Vagina (tissue), 2 donors: Measurements from ENCODE around the gene ACOXL.

Experiments
- CTCF ChIP-seq, 3 experiments: fragments of 450-650 bp in 2 of 3; fragments of 200-600 bp in 1 of 3; sonication (generic) in 1 of 3; IDR thresholded peaks; one replicate each; pipeline ENCODE4 v1.5.1; 2017 to 2019; ENCODE audit warnings: antibody characterized with exemption in 3 of 3, mild to moderate bottlenecking in 2 of 3, moderate library complexity in 2 of 3
- POLR2A ChIP-seq, 2 donors: fragments of 450-650 bp; IDR thresholded peaks; one replicate each; pipeline ENCODE4 v1.6.1; 2017; ENCODE audit warnings: antibody characterized with exemption in 2 of 2, mild to moderate bottlenecking in 2 of 2, moderate library complexity in 2 of 2
- POLR2AphosphoS5 ChIP-seq, 2 donors: sonication (generic); formaldehyde crosslinking; IDR thresholded peaks; one replicate each; pipeline ENCODE4 v1.9.0; 2017; ENCODE audit warnings: antibody characterized with exemption in 2 of 2, mild to moderate bottlenecking in 2 of 2, low read depth in 1 of 2; ENCODE audit not compliant: insufficient read depth in 1 of 2

GRCh38 chr2:110905217-110905616 lies 172.8 kb downstream of the ACOXL start:
- TF ChIP-seq POLR2AphosphoS5 (IDR thresholded peaks at IDR 0.05; ENCODE audit: insufficient read depth in 1 of 2, low read depth in 1 of 2), result no peak
- no peak for TF ChIP-seq POLR2A (IDR thresholded peaks at IDR 0.05)
- TF ChIP-seq CTCF (IDR thresholded peaks at IDR 0.05), result no peak
